Kidney (tissue), 14 donors: Measurements from ENCODE around the gene CNIH2. TPM values are rescaled to one million over a fixed set of nuclear protein-coding genes. Genes with fewer than 3 reads are reported as not detected.

Experiments
- DNase-seq, 5 donors: peaks; one replicate each; pipeline ENCODE4 v3.0.0-alpha.2; 2013 to 2020
- FAIRE-seq: peaks from 2 replicates; lab custom pipeline; 2012; peaks lifted over from hg19 to GRCh38; lab: Jason Lieb, UNC
- H3K27ac ChIP-seq, 2 donors: one replicate each; pipeline ENCODE4 v1.7.0; 2013; ENCODE audit warnings: low read depth in 2 of 2, low read length in 2 of 2, inconsistent platforms in 1 of 2
- H3K27me3 ChIP-seq: one replicate; pipeline ENCODE4 v1.7.1; 2013; ENCODE audit warnings: low read length, inconsistent platforms; ENCODE audit not compliant: control insufficient read depth, insufficient read depth
- H3K36me3 ChIP-seq, 3 donors: one replicate each; pipeline versions ENCODE4 v1.7.0 to v1.7.1; 2013; ENCODE audit warnings: low read length in 3 of 3, control low read depth in 1 of 3, inconsistent platforms in 1 of 3; ENCODE audit not compliant: insufficient read depth in 3 of 3, control insufficient read depth in 2 of 3
- H3K4me1 ChIP-seq, 3 donors: one replicate each; pipeline versions ENCODE4 v1.7.0 to v1.7.1; 2013; ENCODE audit warnings: low read length in 3 of 3, inconsistent platforms in 1 of 3, low read depth in 1 of 3; ENCODE audit not compliant: control insufficient read depth in 2 of 3, insufficient read depth in 2 of 3
- H3K4me3 ChIP-seq, 3 donors: one replicate each; pipeline versions ENCODE4 v1.7.0 to v1.8.1; 2013; ENCODE audit warnings: low read length in 3 of 3, control low read depth in 1 of 3, inconsistent platforms in 1 of 3
- H3K9ac ChIP-seq, 3 donors: one replicate each; pipeline versions ENCODE4 v1.7.0 to v1.7.1; 2013; ENCODE audit warnings: low read length in 3 of 3, control low read depth in 1 of 3, inconsistent platforms in 1 of 3
- H3K9me3 ChIP-seq, 3 donors: one replicate each; pipeline versions ENCODE4 v1.7.0 to v1.7.1; 2013; ENCODE audit warnings: low read length in 3 of 3, control low read depth in 1 of 3, inconsistent platforms in 1 of 3; ENCODE audit not compliant: control insufficient read depth in 2 of 3, insufficient read depth in 1 of 3
- CTCF ChIP-seq: IDR thresholded peaks from 3 replicates; pipeline ENCODE4 v1.5.1; 2012; ENCODE audit warnings: mild to moderate bottlenecking, moderate library complexity, borderline replicate concordance; ENCODE audit not compliant: insufficient read depth; ENCODE audit errors: extremely low read depth
- intact Hi-C: fragments of 100-400 bp; cut with DNase I; formaldehyde crosslinking; loops from one replicate; pipeline ENCODE4 v1.11.1; 2022
- polyA plus RNA-seq: library from polyadenylated mRNA; stranded (reverse); fragments of 350-450 nt; fragmentation: Illumina TruSeq; extraction: RNeasy Lipid Tissue Mini Kit (QIAGEN cat#74804); gene quantifications from one replicate; pipeline ENCODE4 v1.2.3, GENCODE V29; 2014; ENCODE audit warnings: low read depth, low replicate concordance; ENCODE audit not compliant: insufficient read depth
- total RNA-seq: library from RNA; stranded (reverse); fragmentation: NEBNext Ultra II Directional; extraction: Animal tissue kit (Norgen Biotek cat#: 25700); gene quantifications from one replicate; pipeline ENCODE4 v1.2.1, GENCODE V29; 2021
- donor health status: control.
- donor health status: control.
- donor health status: control.
- donor health status: control.
- donor health status: control.
- donor health status: DM: yes; HTN: yes; CAD: no.
- donor health status: Normal renal cell carcinoma (clear cell type).

Gene CNIH2
- total and polyA plus RNA-seq, 2 donors from 2014 or later: 0.63 TPM; not detected in 1

GRCh38 chr11:66258473-66258893 lies 19.5 kb upstream of the CNIH2 start:
- peak overlapping the region; percentile 15 to 85 (median 54) for H3K4me3 ChIP-seq
- DNase-seq (no peak), FAIRE-seq (no peak)
- TF ChIP-seq CTCF: no peak
- H3K27ac ChIP-seq: no peak overlapping the region
- peaks cover 0 to 12% (median 4%) of the 10 kb centered on the region in 3 donors for H3K4me1 ChIP-seq
- H3K9ac ChIP-seq: peak overlapping the region in 2 of 3 donors; percentile 44 to 80
- peaks cover 0 to 6% (median 4%) of the 10 kb centered on the region in 3 donors for H3K36me3 ChIP-seq
- intact Hi-C loops: no loop called here
- H3K9me3 ChIP-seq: no peaks in the 10 kb centered on the region
- no peaks in the 10 kb centered on the region for H3K27me3 ChIP-seq

- Histone ChIP-seq H3K9me3 (no peaks in the 10 kb centered on the region), H3K36me3 (peaks cover 0 to 7% (median 4%) of the 10 kb centered on the region in 3 donors), H3K27me3 (no peaks in the 10 kb centered on the region), H3K4me1 (peaks cover 0 to 12% (median 4%) of the 10 kb centered on the region in 3 donors), H3K27ac (no peak overlapping the region), H3K9ac (peak overlapping the region in 1 of 3 donors; percentile 43), H3K4me3 (no peak overlapping the region)
- TF ChIP-seq CTCF: no peak
- intact Hi-C loops: no loop called here
- FAIRE-seq (no peak), DNase-seq (no peak)
Measured at GRCh38 chr11:66259225-66259624, 18.8 kb upstream of the CNIH2 start.

- Histone ChIP-seq H3K27me3 (no peaks in the 10 kb centered on the region), H3K4me1 (peaks cover 0 to 12% (median 4%) of the 10 kb centered on the region in 3 donors), H3K9ac (no peak overlapping the region), H3K9me3 (no peaks in the 10 kb centered on the region), H3K27ac (no peak overlapping the region), H3K4me3 (no peak overlapping the region), H3K36me3 (peaks cover 2 to 7% (median 4%) of the 10 kb centered on the region in 3 donors)
- no peak for DNase-seq
- no peak for FAIRE-seq
- intact Hi-C loops: no loop called here
- TF ChIP-seq CTCF: no peak
Measured at GRCh38 chr11:66259956-66260355, 18.0 kb upstream of the CNIH2 start.

GRCh38 chr11:66261578-66261977 lies 16.4 kb upstream of the CNIH2 start:
- no peak for FAIRE-seq
- Histone ChIP-seq H3K36me3 (peaks cover 2 to 7% (median 4%) of the 10 kb centered on the region in 3 donors), H3K4me3 (no peak overlapping the region), H3K27ac (no peak overlapping the region), H3K27me3 (no peaks in the 10 kb centered on the region), H3K9ac (no peak overlapping the region), H3K4me1 (peaks cover 0 to 14% (median 4%) of the 10 kb centered on the region in 3 donors), H3K9me3 (no peaks in the 10 kb centered on the region)
- DNase-seq: no peak
- TF ChIP-seq CTCF: no peak
- intact Hi-C loops: no loop called here
